ENCODE data around the gene S100A2.

S100A2 gene

DNA sequence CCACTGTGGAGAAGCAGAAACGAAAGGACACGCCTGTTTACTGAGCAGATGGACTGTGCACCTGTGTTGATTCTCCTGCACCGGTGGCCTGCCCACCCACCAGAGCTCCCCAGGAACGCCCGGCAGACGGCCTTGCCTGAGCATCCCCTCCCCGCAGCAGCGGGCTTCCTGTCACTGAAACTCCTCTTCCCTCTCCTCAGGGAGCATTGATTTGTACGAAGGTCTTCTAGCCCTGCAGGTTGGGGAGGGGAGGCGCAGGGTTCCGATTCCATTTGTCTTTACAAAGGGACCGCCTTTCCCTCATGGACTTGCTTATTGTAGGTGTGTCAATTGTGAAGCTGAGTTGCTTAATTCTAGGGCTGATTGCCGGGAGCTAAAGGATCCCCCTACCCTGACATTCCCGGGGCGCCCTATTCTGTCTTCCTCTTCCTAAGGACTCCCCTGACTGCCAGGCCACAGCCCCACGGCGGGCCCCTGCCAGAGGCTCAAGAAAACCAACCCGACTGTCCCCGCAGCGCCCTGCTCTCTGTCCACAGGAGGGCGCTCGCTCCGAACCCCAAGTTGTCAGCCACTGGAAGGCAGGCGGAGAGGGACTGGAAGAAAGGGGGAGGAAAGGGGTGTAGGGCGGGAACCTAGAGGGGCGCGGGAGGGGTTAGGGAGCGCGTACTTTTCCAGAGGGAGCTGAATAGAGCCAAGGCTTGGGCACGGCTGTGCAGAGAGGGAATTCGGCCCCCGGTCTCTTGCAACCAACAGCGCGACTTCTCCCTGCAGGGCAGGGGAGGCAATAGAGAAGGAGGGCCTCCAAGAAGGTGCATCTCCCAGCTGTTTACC, 32.7 kb downstream of the S100A2 start:
- TF ChIP-seq LEF1 (IDR thresholded peaks at IDR 0.05; ENCODE audit: borderline replicate concordance), result no peak
- TF ChIP-seq BHLHE40 (IDR thresholded peaks at IDR 0.05; ENCODE audit: borderline replicate concordance), result no peak
- no peak for TF ChIP-seq SP1 (IDR thresholded peaks at IDR 0.05)
- no peak for TF ChIP-seq ZNF384 (IDR thresholded peaks at IDR 0.05)
- no peak for TF ChIP-seq HDGF (IDR thresholded peaks at IDR 0.05; ENCODE audit: borderline replicate concordance)
- TF ChIP-seq FOXM1 (IDR thresholded peaks at IDR 0.05; ENCODE audit: borderline replicate concordance), result no peak
- TF ChIP-seq NFRKB (IDR thresholded peaks at IDR 0.05), result no peak
- TF ChIP-seq, protein P1, sequence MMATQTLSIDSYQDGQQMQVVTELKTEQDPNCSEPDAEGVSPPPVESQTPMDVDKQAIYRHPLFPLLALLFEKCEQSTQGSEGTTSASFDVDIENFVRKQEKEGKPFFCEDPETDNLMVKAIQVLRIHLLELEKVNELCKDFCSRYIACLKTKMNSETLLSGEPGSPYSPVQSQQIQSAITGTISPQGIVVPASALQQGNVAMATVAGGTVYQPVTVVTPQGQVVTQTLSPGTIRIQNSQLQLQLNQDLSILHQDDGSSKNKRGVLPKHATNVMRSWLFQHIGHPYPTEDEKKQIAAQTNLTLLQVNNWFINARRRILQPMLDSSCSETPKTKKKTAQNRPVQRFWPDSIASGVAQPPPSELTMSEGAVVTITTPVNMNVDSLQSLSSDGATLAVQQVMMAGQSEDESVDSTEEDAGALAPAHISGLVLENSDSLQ (IDR thresholded peaks at IDR 0.05), result no peak
- TF ChIP-seq ARNT (IDR thresholded peaks at IDR 0.05), result no peak
- TF ChIP-seq TARDBP (IDR thresholded peaks at IDR 0.05), result no peak
- no peak for TF ChIP-seq SUZ12 (IDR thresholded peaks at IDR 0.05)
- TF ChIP-seq FOXA1 (IDR thresholded peaks at IDR 0.05), result no peak
- TF ChIP-seq ELF4 (IDR thresholded peaks at IDR 0.05), result no peak
- TF ChIP-seq CTBP1 (IDR thresholded peaks at IDR 0.05; ENCODE audit: borderline replicate concordance), result no peak
- POLR2A ChIA-PET, result interaction anchor here (1.2 to 3.7 kb wide), 8 partner anchors 11 to 101 kb away, joined by 3 to 23 read pairs (median 8); partner anchors contain the start of genes CHTOP and S100A13
- peak; percentile 72 for DNase-seq (ENCODE audit: extremely low spot score)
- CTCF ChIA-PET, result interaction anchor here (0.5 to 4.5 kb wide), 21 partner anchors 11 to 523 kb away, joined by 3 to 60 read pairs (median 5); partner anchors contain the start of genes S100A1, S100A13 and S100A2

DNA sequence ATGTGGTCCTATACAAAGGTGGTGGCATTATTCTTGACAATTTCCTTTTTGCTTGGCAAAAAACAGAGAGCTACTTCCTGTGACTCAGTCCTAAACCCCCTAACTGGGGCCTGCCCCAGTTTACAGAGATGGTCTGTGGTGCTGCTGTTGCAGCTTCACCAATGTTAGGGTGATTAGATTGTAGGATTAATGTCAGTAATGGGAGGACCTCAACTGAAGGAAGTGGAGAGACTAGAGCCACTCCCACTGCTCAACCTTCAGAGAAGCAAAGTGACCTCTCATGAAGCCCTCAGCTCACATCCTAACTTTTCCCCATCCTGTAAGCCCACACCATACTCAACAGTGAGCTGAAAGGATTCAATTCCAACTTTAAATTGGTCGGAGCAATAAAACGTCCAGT, 33.5 kb downstream of the S100A2 start:
- no peak for TF ChIP-seq ELF4 (IDR thresholded peaks at IDR 0.05)
- TF ChIP-seq ARNT (IDR thresholded peaks at IDR 0.05), result no peak
- no peak for TF ChIP-seq LEF1 (IDR thresholded peaks at IDR 0.05; ENCODE audit: borderline replicate concordance)
- TF ChIP-seq SUZ12 (IDR thresholded peaks at IDR 0.05), result no peak
- no peak for TF ChIP-seq FOXM1 (IDR thresholded peaks at IDR 0.05; ENCODE audit: borderline replicate concordance)
- no peak for TF ChIP-seq TARDBP (IDR thresholded peaks at IDR 0.05)
- no peak for TF ChIP-seq FOXK2 (IDR thresholded peaks at IDR 0.05)
- TF ChIP-seq CTBP1 (IDR thresholded peaks at IDR 0.05; ENCODE audit: borderline replicate concordance), result no peak
- TF ChIP-seq NFRKB (IDR thresholded peaks at IDR 0.05), result no peak
- no peak for TF ChIP-seq ZNF384 (IDR thresholded peaks at IDR 0.05)
- TF ChIP-seq HDGF (IDR thresholded peaks at IDR 0.05; ENCODE audit: borderline replicate concordance), result no peak
- no peak for TF ChIP-seq FOXA1 (IDR thresholded peaks at IDR 0.05)
- TF ChIP-seq BHLHE40 (IDR thresholded peaks at IDR 0.05; ENCODE audit: borderline replicate concordance), result no peak
- TF ChIP-seq, protein P1 (IDR thresholded peaks at IDR 0.05), result no peak
- no peak for TF ChIP-seq SP1 (IDR thresholded peaks at IDR 0.05)
- TF ChIP-seq L3MBTL2 (conservative IDR thresholded peaks at IDR 0.05), result no peak
- ChIA-PET CTCF (interaction anchor here (0.9 to 4.5 kb wide), 11 partner anchors 11 to 95 kb away, joined by 3 to 60 read pairs (median 6); partner anchors contain the start of genes S100A1, S100A13 and S100A2), POLR2A (interaction anchor here (0.6 to 3.7 kb wide), 7 partner anchors 12 to 445 kb away, joined by 3 to 23 read pairs (median 8); partner anchors contain the start of genes CHTOP, JTB and S100A13)
- no peak for DNase-seq (ENCODE audit: extremely low spot score)

DNA sequence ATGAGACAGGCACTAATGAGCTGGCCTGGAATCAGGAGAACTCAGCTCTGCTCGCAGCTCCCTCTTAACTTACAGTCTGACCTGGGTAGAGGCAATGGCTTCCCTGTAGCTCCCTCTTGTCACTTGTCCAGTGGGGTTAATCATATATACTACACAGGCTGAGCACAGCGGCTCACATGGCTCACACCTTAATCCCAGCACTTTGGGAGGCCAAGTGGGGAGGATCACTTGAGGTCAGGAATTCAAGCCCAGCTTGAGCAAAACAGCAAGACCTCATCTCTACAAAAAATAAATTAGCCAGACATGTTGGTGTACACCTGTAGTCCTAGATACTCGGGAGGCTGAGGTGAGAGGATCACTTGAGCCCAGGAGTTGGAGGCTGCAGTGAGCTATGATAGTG, 34.0 kb downstream of the S100A2 start:
- no peak for DNase-seq (ENCODE audit: extremely low spot score)
- TF ChIP-seq BHLHE40 (IDR thresholded peaks at IDR 0.05; ENCODE audit: borderline replicate concordance) (no peak), FOXM1 (IDR thresholded peaks at IDR 0.05; ENCODE audit: borderline replicate concordance) (no peak), CTBP1 (IDR thresholded peaks at IDR 0.05; ENCODE audit: borderline replicate concordance) (no peak), SP1 (IDR thresholded peaks at IDR 0.05) (no peak), LEF1 (IDR thresholded peaks at IDR 0.05; ENCODE audit: borderline replicate concordance) (no peak), SUZ12 (IDR thresholded peaks at IDR 0.05) (no peak), HDGF (IDR thresholded peaks at IDR 0.05; ENCODE audit: borderline replicate concordance) (no peak), ELF4 (IDR thresholded peaks at IDR 0.05) (no peak), FOXA1 (IDR thresholded peaks at IDR 0.05) (no peak), FOXK2 (IDR thresholded peaks at IDR 0.05) (no peak), ZNF384 (IDR thresholded peaks at IDR 0.05) (no peak), NFRKB (IDR thresholded peaks at IDR 0.05) (no peak), TARDBP (IDR thresholded peaks at IDR 0.05) (no peak), L3MBTL2 (conservative IDR thresholded peaks at IDR 0.05) (no peak), ARNT (IDR thresholded peaks at IDR 0.05) (no peak)
- TF ChIP-seq, protein P1 (IDR thresholded peaks at IDR 0.05), result no peak
- POLR2A ChIA-PET, result interaction anchor here (0.6 to 3.7 kb wide), 6 partner anchors 35 to 446 kb away, joined by 3 to 23 read pairs (median 8); partner anchors contain the start of genes CHTOP, JTB and S100A13
- CTCF ChIA-PET, result interaction anchor here (0.9 to 4.5 kb wide), 5 partner anchors 10 to 46 kb away, joined by 4 to 60 read pairs (median 12); partner anchors contain the start of gene S100A2

DNA sequence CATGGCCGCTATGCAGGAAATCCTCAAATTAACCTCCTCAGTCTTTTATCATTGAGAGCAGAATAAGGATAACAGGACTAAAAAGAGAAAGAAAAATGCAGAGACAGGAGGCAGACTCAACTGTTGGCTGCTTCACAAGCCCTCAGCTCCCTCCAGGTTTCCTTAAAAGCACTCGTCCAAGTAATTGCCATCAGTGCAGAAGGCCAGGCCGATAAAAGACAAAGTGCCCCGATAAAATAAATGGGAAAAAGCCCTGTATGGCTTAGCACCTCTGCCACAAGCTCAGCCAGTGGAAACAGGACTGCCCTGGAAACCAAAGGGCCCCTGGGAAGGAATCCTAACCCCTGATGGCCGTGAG, 38.0 kb downstream of the S100A2 start:
- TF ChIP-seq, protein P1 (IDR thresholded peaks at IDR 0.05), result no peak
- TF ChIP-seq NFRKB (IDR thresholded peaks at IDR 0.05) (no peak), FOXK2 (IDR thresholded peaks at IDR 0.05) (no peak), ZNF384 (IDR thresholded peaks at IDR 0.05) (no peak), ELF4 (IDR thresholded peaks at IDR 0.05) (no peak), TARDBP (IDR thresholded peaks at IDR 0.05) (no peak)
- ChIA-PET CTCF (no interaction called here), POLR2A (interaction anchor here (0.7 to 1.9 kb wide), 2 partner anchors 100 to 106 kb away, joined by 3 to 6 read pairs; partner anchors contain the start of genes CHTOP and S100A13)
- no peak for DNase-seq (ENCODE audit: extremely low spot score)

Measured in HEK293T (cell line).